Peyer's patch (tissue), 4 donors: Measurements from ENCODE around the gene MYOF.

Experiments used
- CTCF ChIP-seq, 6 experiments: fragments of 450-650 bp in 4 of 6; fragments of 200-600 bp in 2 of 6; sonication (generic) in 1 of 6; IDR thresholded peaks; one replicate each; pipeline ENCODE4 v1.5.1; 2017 to 2019; ENCODE audit warnings: antibody characterized with exemption in 6 of 6, mild to moderate bottlenecking in 3 of 6, moderate library complexity in 1 of 6
- POLR2A ChIP-seq, 2 donors: fragments of 450-650 bp; IDR thresholded peaks; one replicate each; pipeline ENCODE4 v1.5.1; 2017; ENCODE audit warnings: antibody characterized with exemption in 2 of 2, mild to moderate bottlenecking in 2 of 2, moderate library complexity in 2 of 2

GRCh38 chr10:93505075-93505474 is 22.9 kb upstream of the MYOF start:
- TF ChIP-seq CTCF (IDR thresholded peaks at IDR 0.05) = no peak
- TF ChIP-seq POLR2A (IDR thresholded peaks at IDR 0.05) = no peak
